Stomach smooth muscle (tissue), 2 donors: ENCODE results near the gene TMEM221.
A peak's percentile ranks its signal among the peaks of the same experiment; 100 is the strongest.

ENCODE experiments used
- H3K27ac ChIP-seq: one replicate; pipeline ENCODE4 v1.7.0; 2013; ENCODE audit warnings: mild to moderate bottlenecking, low read length, inconsistent platforms
- H3K27me3 ChIP-seq, 2 donors: one replicate each; pipeline ENCODE4 v1.7.0; 2013; ENCODE audit warnings: low read length in 2 of 2; ENCODE audit not compliant: insufficient read depth in 2 of 2, control insufficient read depth in 1 of 2
- H3K36me3 ChIP-seq, 2 donors: one replicate each; pipeline ENCODE4 v1.7.0; 2013; ENCODE audit warnings: low read length in 2 of 2; ENCODE audit not compliant: control insufficient read depth in 2 of 2, insufficient read depth in 2 of 2
- H3K4me1 ChIP-seq: one replicate; pipeline ENCODE4 v1.7.0; 2013; ENCODE audit warnings: low read length; ENCODE audit not compliant: control insufficient read depth, insufficient read depth
- H3K4me3 ChIP-seq, 2 donors: one replicate each; pipeline ENCODE4 v1.7.0; 2013; ENCODE audit warnings: low read length in 2 of 2
- H3K9ac ChIP-seq, 2 donors: one replicate each; pipeline ENCODE4 v1.7.0; 2013; ENCODE audit warnings: low read length in 2 of 2, mild to moderate bottlenecking in 1 of 2
- H3K9me3 ChIP-seq, 2 donors: one replicate each; pipeline ENCODE4 v1.7.0; 2013; ENCODE audit warnings: low read length in 2 of 2; ENCODE audit not compliant: control insufficient read depth in 2 of 2
- donor health status: healthy.
- donor health status: Pancreatic carcinoma.

The TMEM221 gene

DNA sequence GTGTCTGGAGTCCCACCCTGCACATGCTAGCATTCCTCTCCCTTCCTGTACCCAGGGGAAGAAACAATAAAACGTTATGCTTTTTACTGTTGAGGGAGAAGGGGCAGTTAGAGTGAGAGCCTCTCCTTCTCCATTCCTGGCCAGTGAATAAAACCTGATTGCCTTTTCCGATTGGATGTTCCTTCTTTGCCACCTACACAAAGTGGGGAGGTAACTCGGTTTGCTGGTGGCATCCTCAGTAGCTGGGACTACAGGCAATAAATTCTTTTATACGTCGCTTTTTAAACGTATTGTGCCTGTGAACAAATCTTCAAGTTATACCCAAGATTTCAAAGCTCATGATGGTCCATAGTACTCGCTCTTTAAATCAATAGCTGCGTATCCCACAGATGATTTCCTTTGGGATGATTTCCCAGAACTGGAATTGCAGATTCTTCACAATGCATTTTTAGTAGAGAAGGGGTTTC lies 29.3 kb downstream of the TMEM221 start:
- H3K4me3 ChIP-seq: peak overlapping the region; percentile 58 to 81
- peak overlapping the region; percentile 70 for H3K27ac ChIP-seq
- peak overlapping the region; percentile 54 to 74 for H3K9ac ChIP-seq
- no peaks in the 10 kb centered on the region for H3K27me3 ChIP-seq
- no peaks in the 10 kb centered on the region for H3K9me3 ChIP-seq
- H3K4me1 ChIP-seq: peaks cover 13% of the 10 kb centered on the region
- peaks cover 0 to 5% of the 10 kb centered on the region in 2 donors for H3K36me3 ChIP-seq

GRCh38 chr19:17418710-17419109 lies 29.8 kb downstream of the TMEM221 start:
- Histone ChIP-seq H3K27me3 (no peaks in the 10 kb centered on the region), H3K9me3 (no peaks in the 10 kb centered on the region), H3K9ac (no peak overlapping the region), H3K4me1 (peaks cover 13% of the 10 kb centered on the region), H3K27ac (no peak overlapping the region), H3K36me3 (peaks cover 0 to 2% of the 10 kb centered on the region in 2 donors), H3K4me3 (no peak overlapping the region)

- no peak overlapping the region for H3K9ac ChIP-seq
- peaks cover 16% of the 10 kb centered on the region for H3K4me1 ChIP-seq
- no peaks in the 10 kb centered on the region for H3K9me3 ChIP-seq
- H3K27me3 ChIP-seq: no peaks in the 10 kb centered on the region
- H3K36me3 ChIP-seq: no peaks in the 10 kb centered on the region
- H3K4me3 ChIP-seq: no peak overlapping the region
- no peak overlapping the region for H3K27ac ChIP-seq
These were observed 33.3 kb downstream of the TMEM221 start for GRCh38 chr19:17415121-17415520.

DNA sequence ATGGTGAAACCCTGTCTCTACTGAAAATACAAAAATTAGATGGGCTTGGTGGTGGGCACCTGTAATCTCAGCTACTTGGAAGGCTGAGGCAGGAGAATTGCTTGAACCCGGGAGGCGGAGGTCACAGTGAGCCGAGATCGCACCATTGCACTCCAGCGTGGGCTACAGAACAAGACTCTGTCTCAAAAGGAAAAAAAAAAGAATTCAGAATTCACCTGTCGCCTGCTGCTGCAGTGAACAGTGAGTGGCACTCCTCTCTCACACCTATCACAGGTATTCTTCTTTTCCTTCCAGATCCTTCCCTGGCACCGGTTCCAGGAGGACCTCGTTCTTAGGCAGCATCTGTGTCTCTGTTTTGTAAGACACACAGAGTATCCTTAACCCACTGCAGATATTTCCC lies 34.4 kb downstream of the TMEM221 start:
- Histone ChIP-seq H3K9ac (no peak overlapping the region), H3K27ac (no peak overlapping the region), H3K27me3 (no peaks in the 10 kb centered on the region), H3K36me3 (no peaks in the 10 kb centered on the region), H3K4me3 (no peak overlapping the region), H3K9me3 (no peaks in the 10 kb centered on the region), H3K4me1 (peaks cover 14% of the 10 kb centered on the region)

DNA sequence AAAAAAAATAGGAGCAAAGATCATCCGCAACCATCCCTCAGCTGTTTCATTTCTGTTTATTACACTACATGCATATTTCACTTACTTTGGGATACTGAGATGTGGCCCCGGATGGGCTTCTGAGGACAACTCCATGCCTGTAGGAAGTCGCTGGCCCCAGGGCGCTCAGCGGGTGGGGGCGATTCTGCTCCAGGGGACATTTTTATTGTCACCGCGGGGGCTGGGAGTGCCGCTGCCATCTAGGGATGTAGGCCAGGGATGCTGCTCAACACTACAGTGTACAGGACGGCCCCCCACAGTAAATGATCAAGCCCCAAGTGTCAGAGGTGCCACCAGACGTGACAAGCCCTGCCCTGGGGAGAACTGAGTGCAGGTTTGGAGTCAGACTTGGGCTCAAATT lies 36.7 kb downstream of the TMEM221 start:
- H3K9me3 ChIP-seq: no peaks in the 10 kb centered on the region
- no peak overlapping the region for H3K4me3 ChIP-seq
- no peak overlapping the region for H3K27ac ChIP-seq
- H3K4me1 ChIP-seq: peaks cover 12% of the 10 kb centered on the region
- H3K27me3 ChIP-seq: no peaks in the 10 kb centered on the region
- no peaks in the 10 kb centered on the region for H3K36me3 ChIP-seq
- H3K9ac ChIP-seq: no peak overlapping the region

- Histone ChIP-seq H3K9ac (no peak overlapping the region), H3K9me3 (no peaks in the 10 kb centered on the region), H3K4me3 (no peak overlapping the region), H3K27me3 (no peaks in the 10 kb centered on the region), H3K36me3 (no peaks in the 10 kb centered on the region), H3K4me1 (peaks cover 22% of the 10 kb centered on the region), H3K27ac (no peak overlapping the region)
These were observed 38.5 kb downstream of the TMEM221 start for GRCh38 chr19:17409990-17410389.

- Histone ChIP-seq H3K9me3 (no peaks in the 10 kb centered on the region), H3K36me3 (no peaks in the 10 kb centered on the region), H3K27ac (no peak overlapping the region), H3K4me1 (peaks cover 10% of the 10 kb centered on the region), H3K9ac (no peak overlapping the region), H3K4me3 (peak overlapping the region in 1 of 2 donors; percentile 69), H3K27me3 (no peaks in the 10 kb centered on the region)
These were observed 41.6 kb downstream of the TMEM221 start for GRCh38 chr19:17406887-17407196.

DNA sequence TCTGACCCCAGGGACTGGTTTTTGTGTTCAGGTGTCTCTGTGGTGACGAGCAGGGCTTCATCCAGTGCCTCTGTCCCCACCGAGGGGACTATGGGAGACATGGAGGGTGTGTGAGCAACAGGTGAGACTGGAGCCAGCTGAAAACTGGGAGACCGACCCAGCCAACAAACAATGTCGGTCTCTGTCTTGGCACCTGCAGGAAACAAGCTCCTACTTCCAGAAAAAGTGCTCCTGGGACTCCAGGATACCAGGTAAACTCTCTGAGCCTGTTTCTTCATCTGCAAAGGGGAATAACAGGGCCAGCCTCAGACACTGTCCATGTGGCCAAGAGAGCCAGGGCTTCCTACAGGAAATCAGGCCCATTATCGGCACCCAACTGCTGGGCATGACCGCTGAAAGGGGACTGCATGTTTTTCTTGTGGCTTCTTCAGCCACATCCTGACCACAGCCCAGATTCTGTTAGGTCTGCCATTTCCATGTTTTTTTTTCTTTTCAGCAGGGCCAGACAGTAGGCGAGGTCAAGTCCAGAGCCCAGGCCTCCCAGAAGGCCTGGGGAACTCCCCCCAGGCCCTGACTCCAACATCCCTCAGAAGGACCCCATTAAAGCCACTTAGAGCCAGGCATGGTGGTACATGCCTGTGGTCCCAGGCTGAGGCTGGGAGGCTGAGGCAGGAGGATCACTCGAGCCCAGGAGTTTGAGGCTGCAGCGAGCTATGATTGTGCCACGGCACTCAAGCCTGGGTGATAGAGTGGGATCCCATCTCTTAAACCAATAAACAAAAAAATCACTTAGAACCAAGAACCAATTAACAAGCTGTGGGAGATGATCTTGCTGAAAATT lies 42.2 kb downstream of the TMEM221 start:
- H3K9me3 ChIP-seq: no peaks in the 10 kb centered on the region
- H3K27me3 ChIP-seq: no peaks in the 10 kb centered on the region
- H3K4me1 ChIP-seq: peaks cover 10% of the 10 kb centered on the region
- no peak overlapping the region for H3K9ac ChIP-seq
- peak overlapping the region; percentile 53 for H3K27ac ChIP-seq
- no peaks in the 10 kb centered on the region for H3K36me3 ChIP-seq
- H3K4me3 ChIP-seq: peak overlapping the region in 1 of 2 donors; percentile 69

DNA sequence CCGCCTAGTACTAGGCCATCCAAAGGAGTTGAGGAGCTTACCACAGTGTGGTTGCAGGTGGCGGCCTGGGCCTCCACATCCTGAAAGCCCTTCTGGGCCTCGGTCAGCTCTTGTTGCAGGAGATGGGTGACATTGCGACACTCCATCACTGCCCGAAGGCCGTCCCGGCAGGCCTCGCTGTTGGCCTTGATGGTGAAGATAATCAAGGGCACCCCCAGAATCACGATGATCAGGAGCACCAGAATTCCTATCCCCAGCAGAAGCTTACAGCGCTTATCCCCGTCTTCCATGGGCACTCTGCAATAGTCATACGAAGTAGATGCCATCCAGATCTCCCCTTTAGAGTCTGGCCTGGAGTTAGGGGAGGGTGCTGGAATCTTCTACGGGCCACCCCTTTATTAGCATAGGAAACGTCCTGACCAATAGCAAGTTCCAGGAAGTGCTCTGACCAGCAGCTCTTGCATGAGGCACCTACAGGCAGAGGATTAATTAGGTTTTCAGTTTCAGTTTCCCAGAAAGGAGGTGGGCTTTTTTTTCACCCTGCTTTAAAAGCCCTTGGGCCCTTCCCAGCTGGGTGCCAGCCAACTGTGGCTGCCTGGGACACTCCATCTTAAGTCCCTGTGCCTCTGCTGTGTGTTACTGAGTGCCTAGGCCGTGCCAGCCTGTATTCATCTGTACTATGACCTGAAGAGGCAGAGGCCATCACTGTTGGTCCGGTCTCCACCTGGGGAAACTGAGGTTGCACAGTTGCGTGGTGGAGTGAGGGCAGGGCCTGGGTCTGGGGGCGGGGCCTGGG lies 43.0 kb downstream of the TMEM221 start, which contains the start of gene BST2:
Gene BST2, minus strand, starts transcription at position 381 of the 796 bp plus-strand sequence. Its CDS starts 55 bp downstream, at position 326.
- Histone ChIP-seq H3K27me3 (no peaks in the 10 kb centered on the region), H3K27ac (peak within 1 kb of the TSS; percentile 53), H3K36me3 (no peaks in the 10 kb centered on the region), H3K4me1 (peaks cover 10% of the 10 kb centered on the region), H3K4me3 (peak within 1 kb of the TSS; percentile 46 to 69), H3K9ac (peak within 1 kb of the TSS; percentile 31 to 42), H3K9me3 (no peaks in the 10 kb centered on the region)

- H3K27ac ChIP-seq: peak overlapping the region; percentile 37
- peak overlapping the region in 1 of 2 donors; percentile 31 for H3K9ac ChIP-seq
- no peaks in the 10 kb centered on the region for H3K9me3 ChIP-seq
- H3K36me3 ChIP-seq: no peaks in the 10 kb centered on the region
- H3K4me3 ChIP-seq: peak overlapping the region in 1 of 2 donors; percentile 69
- peaks cover 10% of the 10 kb centered on the region for H3K4me1 ChIP-seq
- H3K27me3 ChIP-seq: no peaks in the 10 kb centered on the region
These were observed 43.7 kb downstream of the TMEM221 start for GRCh38 chr19:17404621-17405249.
